RPMI8226 (cell line): ENCODE measurements around the gene FAP.

ENCODE experiments used
- DNase-seq: peaks from one replicate; pipeline ENCODE4 v3.0.0-alpha.2; 2015

Gene FAP

GRCh38 chr2:162243294-162243693 lies at the start of gene FAP:
Gene FAP, minus strand, starts transcription at chr2:162243445. Its CDS starts 118 bp downstream, at chr2:162243327.
- no peak for DNase-seq

DNA sequence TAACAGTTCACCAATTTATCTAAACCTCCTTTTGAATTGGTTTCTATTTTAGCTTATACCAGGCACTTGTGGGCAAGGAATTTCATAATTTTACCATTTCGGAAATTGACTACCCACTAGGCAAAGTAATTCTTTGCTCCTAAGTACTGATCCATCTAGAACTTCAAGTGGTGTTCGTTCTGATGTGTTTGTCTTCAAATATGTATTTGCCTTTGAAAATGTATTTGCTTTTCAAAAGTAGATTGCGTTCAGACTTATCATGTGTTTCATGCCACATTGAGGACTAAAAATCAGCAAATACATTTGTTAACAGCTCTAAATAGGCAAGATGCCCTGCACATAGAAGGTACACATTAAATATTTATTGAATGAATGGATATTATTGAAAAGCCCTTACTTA lies 48.5 kb upstream of the FAP start:
- no peak for DNase-seq

- no peak for DNase-seq
Observed at GRCh38 chr2:162282765-162283425, 39.6 kb upstream of the FAP start.

DNA sequence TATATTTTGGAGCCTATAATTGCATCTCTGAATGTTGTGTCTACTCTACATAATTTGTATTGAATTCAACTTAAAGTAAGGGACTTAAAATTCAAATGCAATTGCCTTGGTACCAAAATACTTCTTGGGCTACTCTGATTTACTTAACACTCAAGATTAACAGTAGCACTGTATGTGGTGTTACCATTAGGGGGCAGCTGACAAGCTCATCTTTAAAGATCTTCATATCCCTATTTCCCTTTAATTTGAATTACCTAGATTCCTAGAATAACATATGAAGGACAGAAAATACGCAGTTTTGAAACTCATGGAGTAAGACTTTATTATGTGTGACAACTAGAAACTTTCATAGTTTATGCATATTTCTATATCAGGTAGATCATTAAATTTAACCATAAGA lies 37.4 kb upstream of the FAP start:
- no peak for DNase-seq

GRCh38 chr2:162277381-162277780 lies 34.1 kb upstream of the FAP start:
- no peak for DNase-seq

DNA sequence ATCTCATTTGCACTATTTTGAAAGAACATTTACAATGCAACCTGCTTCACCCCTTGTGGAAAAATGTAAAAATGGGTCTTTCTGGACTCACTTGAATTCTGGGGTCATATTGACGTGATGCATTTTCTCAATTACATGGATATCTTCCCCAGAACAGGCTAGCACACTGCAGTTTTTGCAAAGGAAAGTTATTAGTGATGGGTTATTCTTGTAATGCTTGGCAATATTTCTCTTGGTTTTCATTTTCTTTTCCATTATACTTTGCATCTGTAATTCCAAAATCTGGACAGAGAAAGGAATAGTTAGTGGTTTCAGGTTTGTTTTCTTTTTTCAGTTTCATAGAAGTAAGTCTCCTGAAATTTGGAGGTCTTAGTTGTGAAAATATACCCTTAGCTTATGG lies 24.8 kb upstream of the FAP start:
- DNase-seq: no peak

GRCh38 chr2:162267496-162267895 lies 24.3 kb upstream of the FAP start:
- DNase-seq: no peak

DNA sequence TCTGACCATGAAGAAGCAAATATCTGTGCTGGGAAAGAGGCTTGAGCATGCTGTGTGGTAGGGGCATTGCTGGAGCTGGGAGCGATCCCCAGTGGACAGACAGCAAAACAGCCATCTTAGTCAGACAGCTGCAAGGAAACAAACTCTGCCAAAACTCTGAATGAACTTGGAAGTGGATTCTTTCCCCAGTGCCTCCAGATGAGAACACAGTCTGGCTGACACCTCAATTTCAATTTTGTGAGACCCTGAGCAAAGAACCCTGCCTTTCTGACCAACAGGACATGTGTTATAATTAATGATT lies 23.2 kb upstream of the FAP start:
- no peak for DNase-seq

DNA sequence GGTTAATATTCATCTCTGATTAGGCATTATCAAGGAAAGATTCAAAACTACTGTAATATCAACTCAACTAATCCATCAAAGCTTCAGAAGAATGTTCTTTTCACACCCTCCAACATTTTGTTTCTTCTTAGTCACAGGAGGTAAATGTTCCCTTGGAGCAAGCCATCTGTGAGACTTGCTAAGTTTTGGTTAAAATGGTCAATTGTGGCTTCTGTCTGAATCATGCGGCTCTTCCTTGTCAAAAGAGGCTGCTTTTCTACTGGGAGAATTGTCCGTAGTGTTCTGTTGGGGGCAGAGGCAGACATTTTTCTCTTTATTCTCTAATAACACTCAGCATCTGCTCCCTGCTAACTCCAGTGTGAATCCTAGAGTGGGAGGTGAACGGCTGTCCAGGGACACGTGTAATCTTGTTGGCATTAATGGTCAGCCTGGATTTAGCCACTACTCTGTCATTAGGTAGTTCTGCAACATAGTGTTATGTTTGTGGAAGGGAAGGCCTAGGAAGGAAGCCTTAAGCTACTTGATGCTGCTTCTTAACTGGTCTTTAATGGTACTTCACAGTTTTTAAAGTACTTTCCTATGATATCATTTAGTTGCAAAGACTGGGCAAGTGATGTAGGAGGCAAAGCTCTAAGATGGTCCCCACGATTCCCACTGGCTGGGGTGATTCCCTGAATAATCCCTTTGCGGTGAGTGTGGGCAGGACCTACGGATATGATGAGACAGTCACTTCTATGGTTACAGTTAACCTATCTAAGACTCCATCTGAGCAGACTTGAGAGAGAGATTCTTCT lies 22.6 kb upstream of the FAP start:
- DNase-seq: no peak

GRCh38 chr2:162261032-162261945 lies 18.0 kb upstream of the FAP start:
- DNase-seq: peak; percentile 75

- no peak for DNase-seq
Observed at GRCh38 chr2:162258686-162259085, 15.4 kb upstream of the FAP start.

DNA sequence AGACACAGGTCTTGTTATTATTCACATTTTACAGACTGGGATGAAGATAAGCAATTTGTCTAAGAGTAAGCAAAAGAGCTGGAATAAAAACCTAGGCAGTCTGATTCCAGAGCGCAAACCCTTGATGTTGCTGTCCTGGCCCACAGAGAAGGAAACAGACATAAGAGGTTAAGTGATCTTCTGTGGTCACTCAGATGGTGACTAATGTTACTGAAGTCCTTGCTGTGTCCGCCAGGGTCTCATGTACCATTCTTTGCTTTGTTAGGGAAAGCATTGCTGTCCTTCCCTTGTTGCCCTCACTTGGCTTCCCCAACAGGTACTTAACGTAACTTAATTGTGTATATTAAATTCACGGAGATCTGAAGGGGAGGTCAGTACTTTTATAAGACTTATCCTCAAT lies 14.9 kb upstream of the FAP start:
- no peak for DNase-seq

DNA sequence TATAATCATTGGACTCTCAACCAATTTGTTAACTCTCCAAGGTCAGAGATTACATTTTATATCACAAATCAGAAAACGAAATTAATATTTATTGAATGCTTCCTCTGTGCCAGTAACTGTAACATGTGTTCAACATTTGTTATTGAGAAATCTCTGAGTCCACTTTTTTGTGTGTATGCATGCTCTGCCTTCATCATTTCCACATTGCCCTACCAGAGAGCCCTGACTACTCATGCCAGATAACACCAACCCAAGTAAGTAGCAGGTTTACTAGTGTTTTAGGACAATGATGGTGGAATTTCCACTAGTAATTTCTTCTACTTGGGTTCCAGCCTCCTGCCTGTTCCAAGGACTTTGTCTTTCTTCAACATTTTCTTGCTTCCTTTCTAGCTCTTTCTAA lies 14.2 kb upstream of the FAP start:
- DNase-seq: no peak

- no peak for DNase-seq
Observed at GRCh38 chr2:162256591-162256991, 13.3 kb upstream of the FAP start.

GRCh38 chr2:162254236-162254871 lies 11.1 kb upstream of the FAP start:
- no peak for DNase-seq

- DNase-seq: no peak
Observed at GRCh38 chr2:162253435-162253834, 10.2 kb upstream of the FAP start.

DNA sequence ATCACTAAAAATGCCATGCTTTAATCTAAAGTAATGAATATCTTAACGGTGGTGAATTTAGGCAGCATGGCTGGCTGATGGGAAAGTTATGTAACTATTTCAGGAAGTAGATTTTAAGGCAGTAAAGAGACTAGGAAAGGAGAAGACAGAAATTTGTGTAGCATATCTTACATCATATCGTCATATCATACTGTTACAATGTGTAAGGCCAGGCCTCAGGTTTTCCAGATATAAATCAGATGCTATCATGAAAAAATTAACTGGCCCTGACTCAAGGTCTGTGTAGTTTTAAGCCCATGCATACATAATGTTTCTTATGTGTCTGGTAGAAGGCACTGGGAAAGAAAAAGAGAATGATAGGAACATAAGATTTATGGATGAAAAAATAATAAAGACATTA lies 8.9 kb upstream of the FAP start:
- no peak for DNase-seq

DNA sequence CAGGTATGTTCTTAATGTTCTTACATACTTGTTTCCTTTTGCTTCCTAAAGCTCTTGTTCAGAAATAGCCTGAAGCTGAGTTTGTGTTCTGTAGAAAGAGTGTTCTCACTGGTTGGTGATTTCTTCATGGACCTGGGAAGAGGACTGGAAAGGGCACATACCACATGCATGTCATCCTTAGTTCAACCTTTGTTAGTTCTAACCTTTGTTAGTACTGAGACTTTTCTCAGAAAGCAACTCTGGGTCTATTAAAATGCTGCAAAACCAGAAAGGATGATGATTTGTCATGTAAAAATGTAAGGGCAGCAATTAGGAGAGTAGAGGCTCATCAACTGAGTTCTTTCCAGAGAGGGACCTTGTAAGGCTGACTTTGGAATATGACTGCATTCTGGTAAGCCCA lies 2.5 kb upstream of the FAP start:
- DNase-seq: no peak

DNA sequence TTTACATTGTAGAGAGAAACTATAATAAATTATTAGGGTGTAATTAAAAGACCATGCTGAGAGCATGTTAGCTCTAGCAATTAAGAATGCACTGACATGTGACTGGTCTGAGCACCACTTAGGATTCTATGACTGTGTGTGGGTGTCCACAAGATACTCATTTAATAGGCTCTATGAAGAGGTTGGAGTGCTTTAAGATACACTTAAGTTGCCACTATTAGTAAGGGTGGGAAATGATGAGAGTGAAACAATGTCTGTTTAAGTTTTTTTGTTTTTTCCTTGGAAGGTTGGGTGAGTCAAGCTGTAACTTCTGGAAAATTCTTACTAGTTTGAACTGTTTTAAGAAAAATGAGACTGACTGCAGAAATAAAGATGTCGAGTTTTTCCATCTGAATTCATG lies 1.8 kb upstream of the FAP start:
- DNase-seq: no peak

GRCh38 chr2:162244541-162245031 lies 1.3 kb upstream of the FAP start:
- DNase-seq: no peak

DNA sequence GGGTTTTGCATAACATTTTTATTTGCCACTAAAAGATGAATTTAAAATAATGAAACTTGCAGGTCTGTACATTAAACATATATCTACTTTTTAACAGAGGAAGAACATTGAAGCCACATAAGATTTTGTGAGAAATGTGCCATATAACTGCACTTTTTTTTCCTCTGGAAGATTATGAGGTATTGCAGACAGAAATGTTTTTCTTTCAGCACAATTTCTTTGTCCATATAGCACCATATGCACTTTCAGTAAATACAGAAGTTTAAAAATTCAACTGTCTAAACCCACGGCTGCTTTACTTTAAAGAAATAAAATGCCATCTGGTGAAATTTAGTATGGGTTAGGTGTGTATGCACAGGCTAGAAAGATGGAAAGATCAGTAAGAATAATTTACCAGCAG lies 470 bp upstream of the FAP start:
- no peak for DNase-seq

GRCh38 chr2:162242586-162243280 lies 512 bp downstream of the FAP start:
- no peak for DNase-seq

GRCh38 chr2:162241571-162241970 lies 1.7 kb downstream of the FAP start:
- DNase-seq: no peak
